T-cell (primary cell): ENCODE results near the gene CLEC2B. TPM values are rescaled to one million over a fixed set of nuclear protein-coding genes. Genes with fewer than 3 reads are reported as not detected.

Source experiments
- ATAC-seq, 4 experiments: fragments of 200-7000 bp in 3 of 4; fragments of 150-1000 bp in 1 of 4; cut with Tn5 transposase; replicated peaks in 1 of 4; 1 replicate in 3 of 4; 2 replicates in 1 of 4; pipeline ENCODE4 v1.10.0; 2021; ENCODE audit warnings: moderate library complexity in 3 of 4, mild to moderate bottlenecking in 2 of 4, moderate number of reproducible peaks in 1 of 4
- CTCF ChIA-PET, 2 donors: fragments of 300-600 bp; sonication (Branson Sonifier 250); formaldehyde crosslinking; loops; one replicate each; lab custom pipeline; 2022; ENCODE audit warnings: antibody characterized with exemption in 2 of 2; lab: Charles Lee
- POLR2A ChIA-PET, 2 donors: fragments of 300-600 bp; sonication (Branson Sonifier 250); formaldehyde crosslinking; loops; one replicate each; lab custom pipeline; 2022; ENCODE audit warnings: antibody characterized with exemption in 2 of 2; lab: Charles Lee
- DNase-seq, 35 experiments: peaks; one replicate each; pipeline versions ENCODE4 v3.0.0 to v3.0.0-alpha.2; 2013 to 2023
- H3K27ac ChIP-seq: one replicate; pipeline ENCODE4 v1.5.1; 2013; ENCODE audit warnings: low read length
- H3K27me3 ChIP-seq, 2 experiments: replicated peaks in 1 of 2; 1 replicate in 1 of 2; 2 replicates in 1 of 2; pipeline versions ENCODE4 v1.6.1 to v1.7.0; 2013; ENCODE audit warnings: low read length in 1 of 2, mixed read lengths in 1 of 2; ENCODE audit not compliant: control insufficient read depth in 2 of 2, insufficient read depth in 2 of 2; ENCODE audit errors: extremely low read depth in 1 of 2
- H3K36me3 ChIP-seq, 2 donors: 1 replicate in 1 of 2; 2 replicates in 1 of 2; pipeline versions ENCODE4 v1.6.1 to v1.7.0; 2013; ENCODE audit warnings: low read length in 1 of 2; ENCODE audit not compliant: control insufficient read depth in 2 of 2, insufficient read depth in 1 of 2; ENCODE audit errors: extremely low read depth in 1 of 2
- H3K4me1 ChIP-seq, 2 experiments: 1 replicate in 1 of 2; 2 replicates in 1 of 2; pipeline versions ENCODE4 v1.6.1 to v1.7.0; 2013; ENCODE audit warnings: low read length in 2 of 2, mixed read lengths in 1 of 2; ENCODE audit not compliant: insufficient read depth in 2 of 2, control insufficient read depth in 1 of 2; ENCODE audit errors: extremely low read depth in 1 of 2
- H3K4me3 ChIP-seq, 2 donors: 1 replicate in 1 of 2; 2 replicates in 1 of 2; pipeline versions ENCODE4 v1.5.1 to v1.7.0; 2013; ENCODE audit warnings: mild to moderate bottlenecking in 2 of 2, low read length in 1 of 2, moderate library complexity in 1 of 2; ENCODE audit not compliant: control insufficient read depth in 1 of 2; ENCODE audit errors: extremely low read depth in 1 of 2
- H3K9me3 ChIP-seq: 2 replicates; pipeline ENCODE4 v1.7.0; 2013
- H3K27ac Mint-ChIP-seq, 2 donors: one replicate each; pipeline ENCODE4 v1.8.0; 2020 to 2021; ENCODE audit warnings: mild to moderate bottlenecking in 2 of 2, mixed read lengths in 2 of 2
- H3K27me3 Mint-ChIP-seq, 2 donors: one replicate each; pipeline ENCODE4 v1.8.0; 2021 to 2022; ENCODE audit warnings: mixed read lengths in 2 of 2
- H3K36me3 Mint-ChIP-seq: one replicate; pipeline ENCODE4 v1.8.0; 2021; ENCODE audit warnings: mixed read lengths
- H3K4me1 Mint-ChIP-seq, 3 donors: one replicate each; pipeline ENCODE4 v1.8.0; 2020 to 2022; ENCODE audit warnings: mixed read lengths in 3 of 3, mild to moderate bottlenecking in 1 of 3
- H3K4me3 Mint-ChIP-seq, 3 donors: one replicate each; pipeline ENCODE4 v1.8.0; 2020 to 2022; ENCODE audit warnings: mild to moderate bottlenecking in 3 of 3, mixed read lengths in 3 of 3, moderate library complexity in 3 of 3
- H3K9me3 Mint-ChIP-seq, 3 donors: one replicate each; pipeline ENCODE4 v1.8.0; 2020 to 2022; ENCODE audit warnings: mixed read lengths in 3 of 3
- WGBS: methylation state at CpG from one replicate; pipeline ENCODE4 v1.1.5; 2013; ENCODE audit warnings: missing lambda C conversion rate; ENCODE audit not compliant: insufficient coverage; 5-methylcytosine and 5-hydroxymethylcytosine counted together
- total RNA-seq, 35 experiments: library from RNA in 6 of 35; stranded (reverse) in 6 of 35; fragments of 120-200 nt in 1 of 35; gene quantifications; one replicate each; pipeline versions ENCODE4 v1.2.1 to v1.2.4 and lab custom pipeline; 2013 to 2026

The CLEC2B gene
- total RNA-seq, 5 donors from 2014 or later (not counting 1 experiment from before 2014, with no cell fraction given) = 60.0 to 101 (median 74.7) TPM

DNA sequence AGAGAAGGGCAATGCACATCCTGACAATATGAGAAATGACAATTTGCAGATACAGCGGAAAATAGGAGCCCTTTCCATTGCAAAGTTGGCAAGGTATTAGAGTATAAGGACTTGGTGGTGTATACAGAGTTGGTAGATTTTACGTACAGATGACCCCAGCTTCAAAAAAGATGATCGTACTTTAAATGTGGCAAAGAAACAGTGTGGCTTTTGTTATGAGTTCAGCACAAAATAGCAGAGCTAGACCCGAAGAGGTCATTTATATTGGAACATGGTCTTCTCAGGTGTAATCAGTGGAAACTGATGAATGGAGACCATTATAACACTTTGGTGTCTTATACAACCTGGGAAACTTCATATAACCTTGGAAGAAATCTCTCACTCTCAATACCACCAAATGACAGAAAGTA is 2.3 kb downstream of the CLEC2B start:
- peaks cover 33% of the 10 kb centered on the region for H3K36me3 Mint-ChIP-seq
- ChIA-PET POLR2A (interaction anchor here (0.5 to 2.0 kb wide), 8 partner anchors 11 to 1930 kb away, joined by 3 to 9 read pairs (median 4); partner anchors contain the start of gene CD69 (in 1 of the 2)), CTCF (interaction anchor here in 1 of 2 donors (0.7 to 3.1 kb wide), 4 partner anchors 12 to 116 kb away, joined by 3 to 24 read pairs (median 4); no protein-coding TSS in a partner anchor)
- H3K27me3 Mint-ChIP-seq = no peaks in the 10 kb centered on the region
- Histone ChIP-seq H3K4me3 (peak overlapping the region; percentile 59 to 80), H3K9me3 (peaks cover 3% of the 10 kb centered on the region), H3K27me3 (no peaks in the 10 kb centered on the region), H3K4me1 (peaks cover 13 to 17% of the 10 kb centered on the region in 2 experiments), H3K27ac (peak overlapping the region; percentile 96), H3K36me3 (peaks cover 0 to 7% of the 10 kb centered on the region in 2 donors)
- WGBS = 0% methylated on average over 3 of the region's 4 CpGs
- peak overlapping the region; percentile 87 to 95 for H3K27ac Mint-ChIP-seq
- H3K4me3 Mint-ChIP-seq = peak overlapping the region; percentile 87 to 96 (median 93)
- no peak for ATAC-seq
- peaks cover 46 to 69% (median 52%) of the 10 kb centered on the region in 3 donors for H3K4me1 Mint-ChIP-seq
- DNase-seq = peak in 1 of 35 experiments; percentile 20
- peaks cover 9 to 20% (median 14%) of the 10 kb centered on the region in 3 donors for H3K9me3 Mint-ChIP-seq

DNA sequence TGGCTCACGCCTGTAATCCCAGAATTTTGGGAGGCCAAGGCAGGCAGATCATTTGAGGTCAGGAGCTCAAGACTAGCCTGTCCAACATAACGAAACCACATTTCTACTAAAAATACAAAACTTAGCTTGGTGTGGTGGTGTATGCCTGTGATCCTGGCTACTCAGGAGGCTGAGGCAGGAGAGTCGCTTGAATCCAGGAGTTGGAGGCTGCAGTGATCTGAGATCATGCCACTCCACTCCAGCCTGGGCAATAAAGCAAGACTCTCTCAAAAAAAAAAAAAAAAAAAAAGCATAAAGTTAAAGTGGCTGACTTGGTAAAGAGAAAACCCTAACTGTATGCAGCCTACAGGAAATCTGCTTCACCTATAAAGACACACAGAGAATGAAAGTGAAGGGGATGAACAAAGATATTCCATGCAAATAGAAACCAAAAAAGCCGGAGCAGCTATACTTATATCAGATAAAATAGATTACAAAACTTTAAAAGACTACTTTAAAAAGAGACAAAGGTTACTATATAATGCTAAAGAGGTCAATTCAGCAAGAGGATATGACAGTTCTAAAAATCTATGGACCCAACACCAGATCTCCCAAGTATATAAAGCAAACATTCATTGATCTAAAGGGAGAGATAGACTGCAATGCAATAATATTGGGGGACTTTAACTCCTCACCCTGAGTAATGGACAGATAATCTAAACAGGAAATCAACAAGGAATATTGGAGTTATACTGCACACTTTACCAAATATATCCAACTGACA is 4.1 kb downstream of the CLEC2B start:
- POLR2A ChIA-PET = interaction anchor here (0.7 to 1.2 kb wide), 2 partner anchors 9 to 196 kb away, joined by 4 to 8 read pairs; partner anchors contain the start of gene CLEC2D (in 1 of the 2)
- peaks cover 0 to 7% of the 10 kb centered on the region in 2 donors for H3K36me3 ChIP-seq
- peaks cover 11% of the 10 kb centered on the region in 2 experiments for H3K4me1 ChIP-seq
- no peaks in the 10 kb centered on the region for H3K27me3 ChIP-seq
- H3K4me1 Mint-ChIP-seq = peaks cover 47 to 70% (median 55%) of the 10 kb centered on the region in 3 donors
- H3K9me3 ChIP-seq = peaks cover 3% of the 10 kb centered on the region
- ATAC-seq (peak in 1 of 4 experiments; percentile 58), DNase-seq (peak in 1 of 35 experiments; percentile 49)
- peaks cover 9 to 20% (median 14%) of the 10 kb centered on the region in 3 donors for H3K9me3 Mint-ChIP-seq
- peaks cover 39% of the 10 kb centered on the region for H3K36me3 Mint-ChIP-seq
- H3K27me3 Mint-ChIP-seq = no peaks in the 10 kb centered on the region
- H3K4me3 ChIP-seq = peak overlapping the region; percentile 59 to 67
- peak overlapping the region; percentile 96 for H3K27ac ChIP-seq
- WGBS = 83% methylated on average over 1 of the region's 4 CpGs
- CTCF ChIA-PET = interaction anchor here (0.7 to 1.3 kb wide), 4 partner anchors 50 to 123 kb away, joined by 3 to 6 read pairs (median 3); no protein-coding TSS in a partner anchor
- H3K4me3 Mint-ChIP-seq = peak overlapping the region; percentile 83 to 96 (median 87)
- peak overlapping the region; percentile 77 to 87 for H3K27ac Mint-ChIP-seq

DNA sequence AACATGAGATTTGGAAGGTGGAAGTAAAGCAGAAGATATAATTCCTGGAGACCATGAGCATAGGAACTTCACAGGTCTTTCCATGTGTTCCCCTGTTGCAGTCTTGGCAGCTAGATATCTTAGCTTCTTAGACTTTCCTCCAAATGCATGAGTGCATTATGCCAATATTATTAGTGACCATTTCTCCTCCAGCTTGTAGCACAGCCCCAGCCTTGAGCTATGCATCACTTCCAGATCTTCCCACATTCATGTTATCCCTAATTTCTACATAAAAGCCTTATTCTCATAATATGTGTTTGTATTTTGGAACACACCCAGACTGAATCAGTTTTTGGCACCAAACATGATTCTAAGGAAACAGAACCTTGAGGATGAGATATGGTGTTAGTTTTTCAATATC is 11.0 kb downstream of the CLEC2B start:
- peaks cover 5 to 6% of the 10 kb centered on the region in 2 experiments for H3K4me1 ChIP-seq
- ChIA-PET POLR2A (interaction anchor here in 1 of 2 donors (0.6 kb wide), 1 partner anchor 606 kb away, joined by 4 read pairs; no protein-coding TSS in a partner anchor), CTCF (no interaction called here)
- Mint-ChIP-seq H3K36me3 (peaks cover 64% of the 10 kb centered on the region), H3K27me3 (no peaks in the 10 kb centered on the region), H3K9me3 (peaks cover 1 to 8% (median 2%) of the 10 kb centered on the region in 3 donors), H3K4me1 (peaks cover 75 to 86% (median 79%) of the 10 kb centered on the region in 3 donors), H3K27ac (no peak overlapping the region), H3K4me3 (no peak overlapping the region)
- H3K36me3 ChIP-seq = peaks cover 0 to 47% of the 10 kb centered on the region in 2 donors
- no peaks in the 10 kb centered on the region for H3K9me3 ChIP-seq
- no peak for ATAC-seq
- no peak overlapping the region for H3K4me3 ChIP-seq
- H3K27me3 ChIP-seq = no peaks in the 10 kb centered on the region
- H3K27ac ChIP-seq = no peak overlapping the region
- DNase-seq = no peak

DNA sequence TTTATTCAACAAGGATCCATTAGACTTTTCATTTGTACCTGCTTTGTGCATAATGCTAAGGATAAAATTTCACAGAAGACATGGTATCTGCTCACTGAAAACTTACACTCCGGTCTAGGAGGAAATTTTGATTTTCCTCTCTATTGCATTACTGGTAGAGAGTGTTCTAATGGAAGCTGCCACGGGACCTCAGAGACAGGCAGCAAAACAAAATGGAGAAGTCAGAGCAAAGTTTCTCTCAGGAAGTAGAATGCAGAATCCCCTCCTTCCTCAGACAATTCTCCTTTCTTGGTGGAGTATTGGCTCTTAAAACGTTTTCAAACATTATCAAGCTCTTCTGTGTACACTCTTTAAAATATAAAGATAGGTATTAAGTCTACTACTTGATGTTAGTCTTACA is 12.3 kb downstream of the CLEC2B start:
- peaks cover 68 to 84% (median 73%) of the 10 kb centered on the region in 3 donors for H3K4me1 Mint-ChIP-seq
- CTCF ChIA-PET = interaction anchor here in 1 of 2 donors (0.6 kb wide), 1 partner anchor 388 kb away, joined by 3 read pairs; no protein-coding TSS in a partner anchor
- no CpG with 5 or more reads among the region's 3 CpGs for WGBS
- Histone ChIP-seq H3K9me3 (no peaks in the 10 kb centered on the region), H3K4me3 (no peak overlapping the region), H3K4me1 (peaks cover 0 to 7% of the 10 kb centered on the region in 2 experiments), H3K36me3 (peaks cover 0 to 52% of the 10 kb centered on the region in 2 donors), H3K27ac (no peak overlapping the region), H3K27me3 (no peaks in the 10 kb centered on the region)
- POLR2A ChIA-PET = interaction anchor here in 1 of 2 donors (1.0 kb wide), 1 partner anchor 11 kb away, joined by 5 read pairs; no protein-coding TSS in a partner anchor
- no peak for ATAC-seq
- H3K9me3 Mint-ChIP-seq = no peaks in the 10 kb centered on the region
- H3K4me3 Mint-ChIP-seq = no peak overlapping the region
- H3K36me3 Mint-ChIP-seq = peaks cover 68% of the 10 kb centered on the region
- H3K27ac Mint-ChIP-seq = no peak overlapping the region
- H3K27me3 Mint-ChIP-seq = no peaks in the 10 kb centered on the region
- no peak for DNase-seq

DNA sequence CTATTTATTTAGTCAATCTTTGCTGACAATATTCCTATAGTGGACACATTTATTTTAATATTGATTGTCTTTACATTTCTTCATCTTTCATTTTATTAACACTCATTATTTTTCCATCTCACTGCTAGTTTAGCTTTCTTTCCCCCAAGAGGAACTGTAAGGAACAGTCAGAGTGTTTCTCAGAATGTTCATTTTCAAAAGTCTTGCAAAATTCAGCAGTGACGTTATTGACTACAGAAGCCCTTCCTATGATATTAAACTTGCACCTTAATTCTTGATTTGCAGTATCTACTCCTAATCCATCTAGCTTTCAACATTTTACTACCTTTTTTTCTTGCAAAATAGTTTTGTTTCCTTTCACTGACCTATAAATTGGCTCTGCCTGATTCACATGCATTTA is 13.0 kb downstream of the CLEC2B start:
- Mint-ChIP-seq H3K27me3 (no peaks in the 10 kb centered on the region), H3K9me3 (no peaks in the 10 kb centered on the region), H3K4me1 (peaks cover 64 to 86% (median 66%) of the 10 kb centered on the region in 3 donors), H3K36me3 (peaks cover 72% of the 10 kb centered on the region), H3K27ac (no peak overlapping the region), H3K4me3 (no peak overlapping the region)
- Histone ChIP-seq H3K36me3 (peaks cover 0 to 59% of the 10 kb centered on the region in 2 donors), H3K27ac (no peak overlapping the region), H3K4me3 (no peak overlapping the region), H3K9me3 (no peaks in the 10 kb centered on the region), H3K4me1 (peaks cover 0 to 3% of the 10 kb centered on the region in 2 experiments), H3K27me3 (no peaks in the 10 kb centered on the region)
- ChIA-PET POLR2A (interaction anchor here (0.6 to 2.0 kb wide), 3 partner anchors 10 to 939 kb away, joined by 3 to 7 read pairs (median 4); no protein-coding TSS in a partner anchor), CTCF (no interaction called here)
- WGBS = 67% methylated on average over 1 of the region's 1 CpG
- ATAC-seq (no peak), DNase-seq (no peak)

DNA sequence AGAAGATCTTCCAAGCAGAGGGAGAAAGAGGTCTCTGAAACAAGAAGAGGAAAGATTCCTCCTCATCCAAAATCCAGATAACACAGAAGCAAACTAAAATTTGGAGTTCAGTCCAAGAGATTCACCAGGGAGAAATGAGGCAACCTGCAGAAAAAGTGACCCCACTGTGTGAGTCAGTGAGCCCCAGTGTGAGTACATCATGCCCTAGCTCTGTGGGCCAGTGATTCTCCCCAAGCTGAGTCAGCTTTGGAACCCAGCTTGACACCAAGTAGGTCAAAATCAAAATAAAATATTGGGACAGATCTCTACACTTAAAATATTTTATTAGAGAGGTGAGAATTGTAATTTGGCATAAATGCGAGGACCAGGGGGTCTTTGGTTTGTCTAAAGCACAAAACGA is 17.2 kb downstream of the CLEC2B start:
- Mint-ChIP-seq H3K27me3 (no peaks in the 10 kb centered on the region), H3K36me3 (peaks cover 67% of the 10 kb centered on the region), H3K27ac (no peak overlapping the region), H3K9me3 (peaks cover 6 to 13% (median 11%) of the 10 kb centered on the region in 3 donors), H3K4me3 (no peak overlapping the region), H3K4me1 (peaks cover 31 to 49% (median 33%) of the 10 kb centered on the region in 3 donors)
- Histone ChIP-seq H3K27ac (no peak overlapping the region), H3K4me1 (peaks cover 2% of the 10 kb centered on the region in 2 experiments), H3K36me3 (peaks cover 0 to 47% of the 10 kb centered on the region in 2 donors), H3K9me3 (no peaks in the 10 kb centered on the region), H3K4me3 (no peak overlapping the region), H3K27me3 (peaks cover 0 to 5% of the 10 kb centered on the region in 2 experiments)
- no peak for DNase-seq
- ChIA-PET POLR2A (interaction anchor here (0.6 to 0.8 kb wide), 2 partner anchors 709 to 951 kb away, joined by 3 to 5 read pairs; no protein-coding TSS in a partner anchor), CTCF (interaction anchor here in 1 of 2 donors (0.9 to 1.2 kb wide), 2 partner anchors 20 to 101 kb away, joined by 3 to 5 read pairs; no protein-coding TSS in a partner anchor)
- ATAC-seq = no peak
- WGBS = no CpG with 5 or more reads among the region's 2 CpGs
